Mucosa of descending colon (tissue), 3 donors: Measurements from ENCODE around the gene RFX7. TPM values are rescaled to one million over a fixed set of nuclear protein-coding genes. Genes with fewer than 3 reads are reported as not detected.
"Not testable (repeated sequence)": the region's sequence is repeated elsewhere in the genome, so short reads cannot be mapped to it uniquely, and the experiment has no call there.

ENCODE experiments used
- ATAC-seq: fragments of 200-7000 bp; cut with Tn5 transposase; one replicate; pipeline ENCODE4 v1.9.1; 2020; ENCODE audit warnings: mild to moderate bottlenecking, moderate library complexity
- DNase-seq, 3 donors: peaks; one replicate each; pipeline ENCODE4 v3.0.0-alpha.2; 2020
- H3K36me3 ChIP-seq: fragments of 200-600 bp; one replicate; pipeline ENCODE4 v1.8.0; 2021; ENCODE audit warnings: low read depth, mild to moderate bottlenecking
- H3K4me1 ChIP-seq: fragments of 200-600 bp; one replicate; pipeline ENCODE4 v1.8.0; 2021; ENCODE audit warnings: low read depth, mild to moderate bottlenecking
- H3K4me3 ChIP-seq: fragments of 200-600 bp; one replicate; pipeline ENCODE4 v1.8.0; 2021; ENCODE audit warnings: mild to moderate bottlenecking
- H3K9me3 ChIP-seq: fragments of 200-600 bp; one replicate; pipeline ENCODE4 v1.8.0; 2021; ENCODE audit warnings: mild to moderate bottlenecking
- CTCF ChIP-seq: fragments of 200-600 bp; IDR thresholded peaks from one replicate; pipeline ENCODE4 v1.8.0; 2022; ENCODE audit warnings: antibody characterized with exemption, mild to moderate bottlenecking
- intact Hi-C, 2 donors: fragments of 100-400 bp; cut with DNase I in 1 of 2; cut with micrococcal nuclease in 1 of 2; formaldehyde crosslinking; loops; one replicate each; pipeline versions ENCODE4 v1.11.0 to v1.11.1; 2022; cut with DNase I, micrococcal nuclease
- total RNA-seq, 3 donors: library from RNA; stranded (reverse); fragmentation: NEBNext Ultra II Directional in 2 of 3; extraction: Animal tissue kit (Norgen Biotek cat#: 25700) in 2 of 3; gene quantifications; one replicate each; pipeline versions ENCODE4 v1.2.1 to v1.2.4, GENCODE V29; 2021 to 2023
- donor health status: DM: no; HTN: no; CAD: no; lungs with moderate emphysema.
- donor health status: DM: no; HTN: no; CAD: no.
- donor health status: DM: no; HTN: yes; CAD: no.

Gene RFX7
- total RNA-seq, 3 donors from 2014 or later = 12.0 to 12.9 (median 12.1) TPM

DNA sequence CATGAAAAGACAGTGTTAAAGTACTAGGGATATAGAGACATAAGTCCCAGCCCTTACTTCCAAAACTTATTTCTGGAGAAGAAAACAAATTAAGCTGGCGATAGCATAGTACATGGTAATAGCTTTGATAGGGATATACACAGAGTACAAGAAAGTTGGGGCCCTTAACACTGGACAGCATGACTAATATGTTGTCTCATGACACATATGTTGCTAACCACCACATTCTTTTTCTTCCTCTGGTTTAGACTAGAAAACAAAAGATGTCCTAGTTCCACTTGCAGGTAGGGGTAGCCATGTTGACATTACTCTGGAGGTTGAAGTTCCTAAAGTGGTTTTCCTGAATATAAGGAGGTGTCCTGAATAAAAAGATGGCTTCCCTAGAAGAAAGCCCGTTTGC, 75.3 kb downstream of the RFX7 start:
- ATAC-seq = no peak
- no peak overlapping the region for H3K4me3 ChIP-seq
- no peaks in the 10 kb centered on the region for H3K9me3 ChIP-seq
- no peak for DNase-seq
- H3K36me3 ChIP-seq = no peaks in the 10 kb centered on the region
- TF ChIP-seq CTCF = no peak
- intact Hi-C loops = no loop called here
- no peaks in the 10 kb centered on the region for H3K4me1 ChIP-seq

DNA sequence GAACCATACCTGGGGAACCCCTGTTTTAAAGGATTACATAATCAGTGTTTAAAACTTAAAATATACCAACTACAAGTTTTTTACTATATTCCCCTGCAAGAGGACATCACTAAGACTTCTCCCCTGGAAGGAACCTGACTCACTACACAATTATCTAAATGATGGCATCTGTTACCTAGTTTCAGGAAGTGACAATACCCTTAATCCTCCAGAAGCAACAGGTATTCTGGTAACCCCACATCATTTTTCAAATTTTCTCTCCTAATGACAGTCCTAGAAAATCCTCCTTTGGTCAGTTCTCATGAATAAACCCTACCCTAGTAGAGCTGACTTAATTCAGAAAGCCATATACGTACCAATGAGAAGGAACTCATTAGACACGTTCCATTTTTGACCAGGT, 78.4 kb downstream of the RFX7 start:
- no peaks in the 10 kb centered on the region for H3K36me3 ChIP-seq
- DNase-seq (no peak), ATAC-seq (no peak)
- no peak for TF ChIP-seq CTCF
- intact Hi-C loops = no loop called here
- H3K9me3 ChIP-seq = no peaks in the 10 kb centered on the region
- no peak overlapping the region for H3K4me3 ChIP-seq
- H3K4me1 ChIP-seq = no peaks in the 10 kb centered on the region

DNA sequence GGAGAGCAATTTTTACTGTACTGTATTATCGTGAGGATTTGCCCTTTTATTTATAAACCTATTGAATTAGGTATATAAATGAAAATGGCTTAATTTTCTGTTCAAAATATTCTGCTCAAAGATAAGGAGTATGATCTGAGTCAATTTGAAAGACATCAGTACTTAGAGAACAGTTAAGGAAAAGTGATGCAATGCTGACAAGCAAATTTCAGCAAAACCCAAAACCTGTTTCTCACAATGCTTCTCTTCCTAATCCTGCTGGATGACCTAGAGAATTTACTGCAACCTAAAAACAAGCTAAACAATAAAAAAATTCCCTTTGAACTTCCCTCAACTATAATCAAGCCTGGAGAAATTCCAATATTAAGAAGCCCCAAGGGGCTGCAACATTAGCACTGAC, 82.7 kb downstream of the RFX7 start:
- TF ChIP-seq CTCF = no peak
- intact Hi-C loops = no loop called here
- no peaks in the 10 kb centered on the region for H3K36me3 ChIP-seq
- H3K4me3 ChIP-seq = no peak overlapping the region
- ATAC-seq (no peak), DNase-seq (no peak)
- H3K9me3 ChIP-seq = no peaks in the 10 kb centered on the region
- no peaks in the 10 kb centered on the region for H3K4me1 ChIP-seq

DNA sequence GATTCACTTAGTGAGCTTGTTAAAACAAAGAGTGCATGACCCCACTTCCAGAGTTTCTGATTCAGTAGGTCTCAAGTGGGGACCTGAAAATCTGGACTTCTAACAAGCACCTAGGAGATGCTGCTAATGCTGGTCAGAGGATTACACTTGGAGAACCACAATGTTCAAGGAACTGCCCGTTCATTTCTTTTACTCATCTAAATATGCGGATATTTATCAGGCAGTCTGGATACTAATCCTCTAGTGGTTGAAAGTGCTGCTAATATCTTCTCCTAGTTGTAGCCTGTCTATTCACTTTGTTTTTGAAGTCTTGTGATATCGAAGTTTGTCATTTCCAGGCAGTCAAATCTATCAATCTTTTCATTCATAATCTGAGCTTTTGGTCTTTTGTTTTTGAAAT, 86.8 kb downstream of the RFX7 start:
- Histone ChIP-seq H3K9me3 (peaks cover 7% of the 10 kb centered on the region), H3K4me3 (no peak overlapping the region), H3K4me1 (no peaks in the 10 kb centered on the region), H3K36me3 (no peaks in the 10 kb centered on the region)
- DNase-seq (no peak), ATAC-seq (no peak)
- intact Hi-C loops = no loop called here
- TF ChIP-seq CTCF = no peak

- H3K9me3 ChIP-seq, H3K4me3 ChIP-seq, H3K36me3 ChIP-seq, DNase-seq, ATAC-seq, intact Hi-C loops, H3K4me1 ChIP-seq: not testable (repeated sequence)
These were observed 88.4 kb downstream of the RFX7 start for GRCh38 chr15:56155278-56155677.

DNA sequence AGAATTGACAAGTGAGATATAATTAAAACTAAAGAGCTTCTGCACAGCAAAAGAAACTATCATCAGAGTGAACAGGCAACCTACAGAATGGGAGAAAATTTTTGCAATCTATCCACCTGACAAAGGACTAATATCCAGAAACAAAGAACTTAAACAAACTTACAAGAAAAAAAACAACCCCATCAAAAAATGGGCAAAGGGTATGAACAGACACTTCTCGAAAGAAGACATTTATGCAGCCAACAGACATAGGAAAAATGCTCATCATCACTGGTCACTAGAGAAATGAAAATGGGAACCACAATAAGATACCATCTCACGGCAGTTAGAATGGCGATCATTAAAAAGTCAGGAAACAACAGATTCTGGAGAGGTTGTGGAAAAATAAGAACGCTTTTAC, 88.9 kb downstream of the RFX7 start:
- H3K4me1 ChIP-seq, DNase-seq, ATAC-seq, H3K36me3 ChIP-seq, H3K4me3 ChIP-seq, intact Hi-C loops, H3K9me3 ChIP-seq: not testable (repeated sequence)

- H3K4me3 ChIP-seq = no peak overlapping the region
- H3K4me1 ChIP-seq = no peaks in the 10 kb centered on the region
- ATAC-seq (no peak), DNase-seq (no peak)
- peaks cover 5% of the 10 kb centered on the region for H3K9me3 ChIP-seq
- H3K36me3 ChIP-seq = no peaks in the 10 kb centered on the region
- TF ChIP-seq CTCF = no peak
- intact Hi-C loops = no loop called here
These were observed 93.5 kb downstream of the RFX7 start for GRCh38 chr15:56150204-56150603.
